HG02763 (cell line): ENCODE measurements around the gene ZFP37.
A peak's percentile ranks its signal among the peaks of the same experiment; 100 is the strongest.
"Not testable (repeated sequence)": the region's sequence is repeated elsewhere in the genome, so short reads cannot be mapped to it uniquely, and the experiment has no call there.

Experiments used
- ATAC-seq: cut with Tn5 transposase; IDR thresholded peaks from one replicate; pipeline ENCODE4 v1.9.1; 2021; ENCODE audit warnings: mild to moderate bottlenecking, moderate library complexity; ENCODE audit not compliant: unreplicated experiment

Gene ZFP37

DNA sequence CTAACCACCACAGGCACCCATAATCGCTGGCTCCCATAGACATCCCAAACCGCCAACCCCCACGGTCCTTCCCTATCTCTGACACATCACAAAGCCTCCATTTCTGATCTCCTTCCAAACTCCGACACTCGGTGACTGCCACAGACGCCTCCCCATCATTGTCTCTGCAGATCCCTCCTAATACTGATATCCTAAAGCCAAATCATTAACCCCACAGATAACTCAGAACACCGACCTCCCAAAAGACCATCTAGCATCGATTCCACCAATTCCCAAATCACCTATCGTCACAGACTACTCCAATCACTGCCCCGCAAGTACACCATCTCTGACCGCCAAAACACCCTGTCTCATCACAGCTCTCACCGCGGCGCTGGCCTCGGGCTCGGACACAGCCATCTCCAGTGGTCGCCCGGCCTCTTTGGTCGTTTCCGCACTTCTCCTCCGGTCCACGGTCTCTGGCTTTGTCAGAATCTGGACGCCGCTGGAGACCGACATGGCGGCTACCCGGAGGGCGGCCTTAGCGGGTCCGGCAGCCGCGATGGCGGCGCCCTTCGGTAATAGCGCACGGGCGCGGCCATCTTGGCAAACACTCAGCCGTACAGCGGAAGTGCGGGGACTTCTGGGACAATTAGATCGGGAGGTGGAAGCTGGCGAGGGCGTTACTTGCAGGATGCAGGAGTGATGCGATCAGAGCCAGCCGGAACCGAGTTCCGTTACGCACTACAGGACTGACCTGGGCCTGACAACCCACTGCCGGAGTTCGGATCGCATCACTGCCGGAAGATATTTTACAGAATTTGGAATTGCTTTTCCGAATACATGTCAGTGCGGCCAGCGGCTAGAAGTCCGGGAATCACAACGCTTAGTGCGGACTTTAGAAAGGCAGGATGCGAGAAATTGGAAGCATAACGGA, at the start of gene ZFP37:
Gene ZFP37, minus strand, starts transcription at position 534 of the 916 bp plus-strand sequence. Its CDS starts 36 bp downstream, at position 498.
- peak; percentile 95 for ATAC-seq

DNA sequence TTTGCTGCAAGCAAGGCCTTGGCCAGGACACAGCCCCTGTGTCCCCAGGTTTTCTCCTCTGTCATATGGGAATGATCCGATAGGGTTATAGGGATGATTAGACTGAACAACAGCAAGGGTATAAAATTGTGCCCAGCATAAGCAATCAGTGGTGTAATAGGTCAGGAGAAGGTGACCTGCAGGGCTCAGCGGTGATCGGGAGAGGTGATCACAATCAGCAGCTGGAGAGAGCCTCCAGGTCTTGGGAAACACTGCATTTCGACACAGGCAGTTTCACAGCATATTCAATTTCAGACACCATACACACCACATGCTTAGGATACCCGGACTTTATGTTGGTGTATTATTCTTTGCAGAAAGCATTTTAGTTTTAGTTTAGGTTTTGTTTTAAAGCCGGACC, 48.8 kb upstream of the ZFP37 start:
- ATAC-seq = not testable (repeated sequence)

DNA sequence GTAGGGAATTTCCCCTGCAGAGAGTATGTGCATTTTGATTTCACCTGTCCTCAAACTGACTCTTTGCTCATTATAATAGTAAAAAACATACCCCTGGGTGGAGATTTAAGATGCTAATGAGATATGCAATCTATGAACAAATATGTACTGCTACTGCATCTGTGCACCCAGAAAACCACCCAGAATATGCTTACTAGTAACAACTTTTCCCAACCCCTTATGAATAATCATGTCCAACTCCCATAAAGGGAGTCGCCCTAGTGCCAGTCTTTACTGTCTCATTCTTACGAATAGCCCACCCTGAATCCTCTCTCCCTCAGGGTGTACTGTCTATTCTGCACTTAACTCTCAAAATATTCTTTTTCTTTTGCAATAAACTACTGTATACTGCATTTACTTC, 39.0 kb upstream of the ZFP37 start:
- no peak for ATAC-seq

DNA sequence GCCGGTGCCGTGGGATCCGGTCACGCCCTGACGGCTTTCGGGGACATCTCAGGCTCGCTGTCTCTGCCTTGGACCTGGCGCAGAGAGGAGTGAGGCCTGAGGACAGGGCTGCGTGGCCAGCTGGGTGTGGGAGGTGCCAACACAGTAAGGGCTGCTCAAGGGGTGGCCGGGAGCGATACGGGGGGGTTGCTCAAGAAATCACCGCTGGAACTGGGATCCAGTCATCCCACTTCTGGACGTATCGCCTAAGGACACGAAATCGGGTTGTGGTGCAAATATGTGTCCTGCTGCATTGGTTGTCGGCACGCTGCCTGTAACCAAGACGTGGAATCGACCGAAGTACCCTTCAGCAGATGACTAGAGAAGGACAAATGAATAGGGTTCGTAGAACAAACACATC, 33.4 kb upstream of the ZFP37 start:
- not testable (repeated sequence) for ATAC-seq

DNA sequence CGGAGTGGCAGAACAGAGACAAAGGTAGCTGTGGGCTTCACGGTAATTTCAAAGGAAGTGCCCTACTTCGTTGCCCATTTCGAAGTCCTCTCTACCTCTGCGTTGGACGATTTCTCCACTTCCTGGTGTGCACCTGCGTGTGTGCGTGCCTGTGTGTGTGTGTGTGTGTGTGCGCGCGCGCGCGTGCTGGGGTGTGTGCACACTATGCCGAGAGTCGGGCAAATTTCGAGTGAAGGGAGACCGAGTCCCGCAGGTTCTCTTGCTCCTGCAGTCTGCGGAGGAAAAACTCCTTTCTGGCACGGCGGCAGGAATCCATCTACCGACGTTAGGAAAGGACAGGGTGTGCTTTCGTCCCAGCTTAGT, 32.6 kb upstream of the ZFP37 start:
- not testable (repeated sequence) for ATAC-seq

DNA sequence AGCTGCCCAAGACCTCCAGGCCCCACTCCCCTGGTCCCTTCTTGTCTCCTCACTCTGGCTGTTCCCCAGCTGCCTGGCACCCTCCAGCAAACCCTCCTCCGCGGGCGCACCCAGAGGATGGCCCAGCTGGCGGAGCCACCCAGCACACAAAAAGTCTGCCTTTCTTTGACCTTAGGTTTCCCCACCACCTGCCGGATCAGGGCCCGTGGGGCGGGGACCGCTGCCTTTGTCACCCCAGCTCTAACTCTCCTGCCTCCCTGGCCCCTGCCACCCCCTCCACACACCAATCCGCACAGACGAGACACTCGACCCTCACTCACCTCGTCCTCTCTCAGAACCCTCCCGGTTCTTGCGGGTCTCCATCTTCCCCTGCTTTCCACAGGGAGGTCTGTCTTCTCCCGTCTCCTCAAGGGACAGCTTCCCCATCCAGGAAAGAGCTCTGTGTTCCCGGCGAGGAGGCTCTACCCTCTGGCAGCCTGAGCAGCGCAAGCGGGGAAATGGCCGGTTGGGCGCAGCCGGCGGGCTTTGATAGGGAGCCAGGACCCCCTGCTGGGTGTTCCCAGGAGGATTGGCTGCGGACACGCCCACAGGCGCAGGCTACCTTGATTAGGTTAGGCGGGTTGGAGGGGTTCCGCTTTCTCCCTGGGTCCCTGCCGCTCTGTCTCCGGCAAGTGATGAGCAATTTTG, 32.1 kb upstream of the ZFP37 start:
- not testable (repeated sequence) for ATAC-seq

DNA sequence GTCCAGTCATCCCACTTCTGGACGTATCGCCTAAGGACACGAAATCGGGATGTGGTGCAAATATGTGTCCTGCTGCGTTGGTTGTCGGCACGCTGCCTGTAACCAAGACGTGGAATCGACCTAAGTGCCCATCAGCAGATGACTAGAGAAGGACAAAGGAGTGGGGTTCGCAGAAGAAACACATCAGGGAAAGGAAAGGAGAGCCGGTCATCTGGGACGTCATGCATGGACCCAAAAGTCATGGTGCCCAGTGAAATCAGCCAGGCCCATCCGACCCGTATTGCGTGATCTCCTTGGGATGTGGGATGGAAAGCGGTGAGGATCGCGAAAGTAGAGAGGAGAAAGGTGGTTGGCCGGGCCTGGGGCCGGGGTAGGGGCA, 6.4 kb upstream of the ZFP37 start:
- ATAC-seq = not testable (repeated sequence)

DNA sequence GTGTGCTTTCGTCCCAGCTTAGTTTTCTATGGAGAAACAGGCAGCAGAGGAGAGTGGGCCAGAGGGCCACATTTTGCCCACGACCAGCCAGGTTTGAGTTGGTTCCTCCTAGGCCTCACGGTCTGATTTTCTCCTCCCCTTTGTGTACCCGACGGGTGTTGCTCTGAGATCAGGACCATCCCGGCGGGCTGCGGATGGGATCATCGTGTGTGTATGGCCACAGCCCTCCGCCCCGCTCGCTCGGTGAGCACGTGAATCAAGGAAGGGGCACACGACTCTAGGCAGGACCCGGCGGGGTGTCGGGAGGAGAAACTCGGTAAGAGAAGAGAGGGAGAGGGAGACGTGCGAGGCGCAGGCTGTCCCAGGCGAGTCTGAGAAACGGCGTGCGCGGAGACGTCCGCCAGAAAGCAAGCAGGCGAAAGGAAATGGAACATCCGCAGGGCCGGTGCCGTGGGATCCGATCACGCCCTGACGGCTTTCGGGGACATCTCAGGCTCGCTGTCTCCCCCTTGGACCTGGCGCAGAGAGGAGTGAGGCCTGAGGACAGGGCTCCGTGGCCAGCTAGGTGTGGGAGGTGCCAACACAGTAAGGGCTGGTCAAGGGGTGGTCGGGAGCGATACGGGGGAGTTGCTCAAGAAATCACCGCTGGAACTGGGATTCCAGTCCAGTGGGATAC, 5.9 kb upstream of the ZFP37 start:
- not testable (repeated sequence) for ATAC-seq

DNA sequence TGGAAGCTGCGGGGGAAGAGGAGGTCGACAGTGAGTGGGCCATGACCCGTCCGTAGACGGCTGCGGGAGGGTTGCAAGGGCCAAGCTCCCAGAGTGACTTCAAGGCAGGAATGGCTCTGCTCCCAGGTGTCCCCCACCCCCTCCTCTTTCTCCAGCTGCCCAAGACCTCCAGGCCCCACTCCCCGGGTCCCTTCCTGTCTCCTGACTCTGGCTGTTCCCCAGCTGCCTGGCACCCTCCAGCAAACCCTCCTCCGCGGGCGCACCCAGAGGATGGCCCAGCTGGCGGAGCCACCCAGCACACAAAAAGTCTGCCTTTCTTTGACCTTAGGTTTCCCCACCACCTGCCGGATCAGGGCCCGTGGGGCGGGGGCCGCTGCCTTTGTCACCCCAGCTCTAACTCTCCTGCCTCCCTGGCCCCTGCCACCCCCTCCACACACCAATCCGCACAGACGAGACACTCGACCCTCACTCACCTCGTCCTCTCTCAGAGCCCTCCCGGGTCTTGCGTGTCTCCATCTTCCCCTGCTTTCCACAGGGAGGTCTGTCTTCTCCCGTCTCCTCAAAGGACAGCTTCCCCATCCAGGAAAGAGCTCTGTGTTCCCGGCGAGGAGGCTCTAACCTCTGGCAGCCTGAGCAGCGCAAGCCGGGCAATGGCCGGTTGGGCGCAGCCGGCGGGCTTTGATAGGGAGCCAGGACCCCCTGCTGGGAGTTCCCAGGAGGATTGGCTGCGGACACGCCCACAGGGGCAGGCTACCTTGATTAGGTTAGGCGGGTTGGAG, 4.7 kb upstream of the ZFP37 start:
- not testable (repeated sequence) for ATAC-seq

DNA sequence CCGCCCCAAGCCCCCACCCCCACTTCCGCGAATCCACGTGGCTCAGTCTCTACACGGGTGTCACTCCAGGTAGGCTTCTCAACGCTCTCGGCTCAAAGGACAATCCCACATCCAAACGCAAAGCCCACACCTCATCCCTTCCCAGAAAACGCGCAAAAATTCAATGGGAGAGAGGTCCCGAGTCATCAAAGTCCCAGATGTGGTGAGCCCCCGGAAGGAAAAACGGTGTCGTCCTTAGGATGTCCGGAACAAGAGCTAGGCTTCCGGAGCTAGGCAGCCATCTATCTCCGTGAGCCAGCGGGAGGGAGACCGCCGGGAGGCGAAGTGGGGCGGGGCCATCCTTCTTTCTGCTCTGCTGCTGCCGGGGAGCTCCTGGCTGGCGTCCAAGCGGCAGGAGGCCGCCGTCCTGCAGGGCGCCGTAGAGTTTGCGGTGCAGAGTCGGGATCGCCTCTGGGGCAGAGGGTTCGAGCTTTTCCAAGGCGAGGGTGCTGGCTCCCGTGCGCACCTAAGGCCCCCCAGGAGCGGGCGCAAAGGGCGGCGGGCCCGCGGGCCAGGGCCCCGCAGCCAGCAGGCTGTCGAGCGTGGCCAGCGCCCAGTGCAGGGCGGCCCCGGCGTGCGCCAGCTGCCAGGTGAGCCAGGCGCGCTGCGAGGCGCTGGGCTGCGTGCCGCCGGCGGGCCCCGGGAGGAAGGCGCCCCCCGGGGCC, 3.2 kb upstream of the ZFP37 start:
- not testable (repeated sequence) for ATAC-seq

DNA sequence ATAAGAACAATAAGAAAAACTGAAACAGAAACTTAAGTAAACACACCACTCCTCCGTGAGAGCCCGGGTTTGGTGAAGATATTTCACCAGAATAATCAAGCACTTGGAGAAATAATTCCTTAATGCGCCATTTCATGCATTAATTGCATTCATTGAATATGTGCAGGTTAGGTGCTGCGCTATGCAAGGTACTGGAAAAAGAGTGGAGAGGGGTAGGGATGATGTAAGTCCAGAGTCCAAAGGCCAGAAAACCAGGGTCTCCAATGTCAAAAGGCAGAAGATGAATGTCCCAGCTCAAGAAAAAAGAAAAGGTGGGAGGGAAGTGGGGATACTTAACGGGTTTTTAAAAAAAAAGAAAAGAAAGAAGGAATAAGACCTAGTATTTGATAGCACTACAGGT, 669 bp upstream of the ZFP37 start:
- no peak for ATAC-seq

DNA sequence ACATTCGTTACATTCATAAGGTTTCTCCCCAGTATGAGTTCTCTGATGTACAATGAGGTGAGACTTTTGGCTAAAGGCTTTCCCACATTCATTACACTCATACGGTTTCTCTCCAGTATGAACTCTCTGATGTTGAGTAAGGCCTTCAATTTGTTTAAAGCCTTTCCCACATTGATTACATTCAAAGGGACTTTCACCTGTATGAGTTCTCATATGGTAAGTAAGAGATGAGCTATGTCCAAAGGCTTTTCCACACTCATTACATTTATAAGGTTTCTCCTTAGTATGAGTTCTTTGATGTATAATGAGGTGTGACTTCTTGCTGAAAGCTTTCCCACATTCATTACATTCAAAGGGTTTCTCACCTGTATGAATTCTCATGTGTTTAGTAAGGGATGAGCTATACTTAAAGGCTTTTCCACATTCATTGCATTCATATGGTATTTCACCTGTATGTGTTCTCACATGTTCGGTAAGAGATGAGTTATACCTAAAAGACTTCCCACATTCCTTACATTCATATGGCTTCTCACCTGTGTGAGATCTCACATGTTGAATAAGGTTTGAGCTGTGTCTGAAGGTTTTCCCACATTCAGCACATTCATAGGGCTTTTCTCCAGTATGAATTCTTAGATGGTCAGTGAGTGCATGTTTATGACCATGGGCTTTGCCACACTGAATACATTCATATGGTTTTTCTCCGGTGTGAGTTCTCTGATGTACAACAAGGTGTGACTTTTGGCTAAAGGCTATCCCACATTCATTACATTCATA, 13.5 kb downstream of the ZFP37 start:
- ATAC-seq = no peak

DNA sequence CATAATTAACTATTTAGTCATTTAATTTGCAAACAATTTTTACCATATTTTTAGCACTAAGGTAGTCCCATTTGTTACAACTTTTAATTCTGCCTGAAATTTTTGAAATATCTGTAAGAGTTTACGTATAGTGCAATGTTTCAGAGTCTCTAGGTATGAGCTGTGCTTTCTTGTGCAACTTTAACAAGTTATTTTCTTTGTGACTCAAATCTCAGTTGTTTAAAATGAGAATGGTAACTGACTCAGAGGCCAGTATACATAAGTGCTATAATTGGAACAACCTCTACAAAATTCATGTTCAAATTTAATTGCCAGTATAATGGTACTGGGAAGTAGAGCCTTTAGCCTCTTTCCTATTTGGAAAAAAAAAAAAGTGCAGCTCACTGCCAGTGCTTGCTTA, 30.3 kb downstream of the ZFP37 start:
- ATAC-seq = no peak

DNA sequence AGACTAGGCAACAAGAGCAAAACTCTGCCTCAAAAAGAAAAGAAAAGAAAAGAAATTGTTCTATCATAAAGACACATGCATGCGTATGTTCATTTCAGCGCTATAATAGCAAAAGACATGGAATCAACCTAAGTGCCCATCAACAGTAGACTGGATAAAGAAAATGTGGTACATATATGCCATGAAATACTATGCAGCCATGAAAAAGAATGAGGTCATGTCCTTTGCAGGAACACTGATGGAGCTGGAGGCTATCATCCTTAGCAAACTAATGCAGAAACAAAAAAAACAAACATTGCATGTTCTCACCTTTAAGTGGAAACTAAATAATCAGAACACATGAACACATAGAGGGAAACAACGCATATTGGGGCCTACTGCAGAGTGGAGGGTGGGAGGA, 38.3 kb downstream of the ZFP37 start:
- ATAC-seq = no peak

DNA sequence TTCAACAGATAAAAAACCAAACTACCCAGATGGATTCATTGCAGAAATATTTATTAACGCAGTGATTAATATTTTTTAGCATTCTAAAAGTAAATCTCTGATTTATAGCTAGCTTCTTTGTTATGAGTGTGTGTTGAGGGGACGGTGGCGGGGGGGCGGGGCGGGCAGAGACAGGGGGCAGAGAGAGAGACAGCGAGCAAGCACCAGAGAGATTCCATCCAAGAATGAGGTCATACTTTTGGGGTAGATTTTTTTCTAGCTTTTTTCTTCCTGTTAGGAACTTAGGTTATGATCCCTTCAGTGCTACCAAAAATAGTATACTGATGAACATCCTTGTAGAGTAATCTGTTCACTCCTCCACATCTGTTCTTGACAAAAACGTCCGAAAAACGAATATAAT, 44.0 kb downstream of the ZFP37 start:
- ATAC-seq = no peak

DNA sequence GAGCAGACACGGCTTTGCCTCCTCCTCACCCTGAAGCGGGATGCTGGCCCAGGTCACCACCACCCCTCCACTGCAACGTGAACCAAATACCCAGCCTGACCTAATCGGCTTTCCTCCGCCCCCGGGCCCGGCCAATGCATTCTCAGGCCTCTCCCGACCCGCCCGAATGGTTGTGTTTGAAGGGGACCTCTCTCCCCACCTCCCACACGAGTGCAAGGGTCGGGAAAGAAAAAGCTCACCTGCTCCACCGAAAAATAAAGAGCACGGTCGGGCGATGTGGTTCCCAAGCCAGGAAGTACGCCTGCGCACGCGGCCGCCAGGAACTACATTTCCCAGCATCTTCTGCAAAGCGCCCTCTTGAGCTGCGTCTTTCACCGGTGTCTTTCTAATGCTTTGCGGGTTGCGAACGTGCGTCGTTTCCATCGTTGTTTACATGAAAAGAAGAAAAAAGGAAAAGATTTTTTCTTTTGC, 44.6 kb downstream of the ZFP37 start, which contains the start of gene ZNF883:
Gene ZNF883, minus strand, starts transcription at position 282 of the 471 bp plus-strand sequence.
- no peak for ATAC-seq

DNA sequence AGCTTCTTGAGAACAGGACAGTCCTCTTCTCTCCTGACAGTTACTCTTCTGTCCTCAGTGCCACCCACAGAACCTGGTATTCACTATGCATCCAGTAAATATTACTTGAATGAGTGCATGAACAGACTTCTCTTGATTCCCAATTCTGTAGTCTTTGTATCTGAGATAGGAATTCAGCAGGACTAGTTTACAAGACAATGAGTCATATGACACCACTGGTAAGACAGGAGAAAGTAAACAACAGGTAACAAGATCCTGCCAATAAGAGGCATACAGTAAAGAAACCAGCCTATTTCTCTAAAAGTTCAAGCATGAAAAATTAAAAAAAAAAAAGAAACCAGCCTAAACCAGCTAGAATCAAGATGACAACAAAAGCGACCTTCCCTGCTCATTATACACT, 50.7 kb downstream of the ZFP37 start:
- no peak for ATAC-seq

DNA sequence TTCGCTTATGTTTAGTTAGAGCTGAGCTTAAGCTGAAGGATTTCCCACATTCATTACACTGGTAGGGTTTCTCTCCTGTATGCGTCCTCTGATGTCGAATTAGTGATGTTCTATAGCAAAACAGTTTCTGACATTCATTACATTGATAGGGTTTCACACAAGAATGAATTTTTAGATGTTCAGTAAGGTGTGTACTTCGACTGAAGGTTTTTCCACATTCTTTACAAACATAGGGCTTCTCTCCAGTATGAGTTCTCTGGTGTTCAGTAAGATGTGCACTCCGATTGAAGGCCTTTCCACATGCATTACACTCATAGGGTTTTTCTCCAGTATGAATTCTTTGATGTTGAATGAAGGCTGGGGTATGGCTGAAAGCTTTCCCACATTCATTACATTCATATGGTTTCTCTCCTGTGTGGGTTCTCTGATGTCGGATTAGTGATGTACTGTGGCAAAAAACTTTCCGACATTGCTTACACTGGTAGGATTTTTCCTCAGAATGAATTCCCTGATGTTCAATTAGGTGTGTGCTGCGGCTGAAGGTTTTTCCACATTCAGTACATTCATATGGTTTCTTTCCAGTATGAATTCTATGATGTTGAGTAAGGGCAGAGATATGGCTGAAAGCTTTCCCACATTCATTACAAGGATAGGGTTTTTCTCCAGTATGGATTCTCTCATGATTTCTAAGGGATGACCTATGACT, 59.1 kb downstream of the ZFP37 start:
- no peak for ATAC-seq
